G401.6 (cell line): ENCODE data around the gene C9orf50.
A peak's percentile ranks its signal among the peaks of the same experiment; 100 is the strongest.
"Not testable (repeated sequence)": the region's sequence is repeated elsewhere in the genome, so short reads cannot be mapped to it uniquely, and the experiment has no call there.

ENCODE experiments used
- FAIRE-seq: peaks from 2 replicates; lab custom pipeline; 2012; peaks lifted over from hg19 to GRCh38; lab: Jason Lieb, UNC

The C9orf50 gene

GRCh38 chr9:129648092-129648763 is 27.3 kb upstream of the C9orf50 start:
- FAIRE-seq = no peak

GRCh38 chr9:129647635-129648034 is 26.7 kb upstream of the C9orf50 start:
- no peak for FAIRE-seq

DNA sequence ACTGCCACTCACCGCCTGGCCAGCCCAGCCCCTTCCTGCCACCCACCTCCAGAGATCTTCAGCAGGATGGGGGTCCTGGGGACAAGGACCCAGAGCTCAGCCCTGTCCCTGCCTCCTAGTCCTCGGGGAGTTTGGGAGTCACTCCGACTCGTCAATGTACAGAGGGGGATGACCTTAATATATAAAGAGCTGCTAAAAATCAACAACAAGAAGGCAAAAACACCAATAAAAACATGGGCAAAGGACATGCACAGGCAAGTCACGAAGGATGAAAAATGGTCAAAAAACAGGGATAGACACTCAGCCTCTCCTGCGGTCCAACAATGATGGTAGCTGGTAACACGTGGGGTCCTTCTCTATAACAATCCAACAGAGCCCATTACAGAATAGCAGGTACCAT is 25.8 kb upstream of the C9orf50 start:
- FAIRE-seq = no peak

GRCh38 chr9:129646252-129646651 is 25.4 kb upstream of the C9orf50 start:
- no peak for FAIRE-seq

- no peak for FAIRE-seq
These were observed 24.0 kb upstream of the C9orf50 start for GRCh38 chr9:129644902-129645301.

DNA sequence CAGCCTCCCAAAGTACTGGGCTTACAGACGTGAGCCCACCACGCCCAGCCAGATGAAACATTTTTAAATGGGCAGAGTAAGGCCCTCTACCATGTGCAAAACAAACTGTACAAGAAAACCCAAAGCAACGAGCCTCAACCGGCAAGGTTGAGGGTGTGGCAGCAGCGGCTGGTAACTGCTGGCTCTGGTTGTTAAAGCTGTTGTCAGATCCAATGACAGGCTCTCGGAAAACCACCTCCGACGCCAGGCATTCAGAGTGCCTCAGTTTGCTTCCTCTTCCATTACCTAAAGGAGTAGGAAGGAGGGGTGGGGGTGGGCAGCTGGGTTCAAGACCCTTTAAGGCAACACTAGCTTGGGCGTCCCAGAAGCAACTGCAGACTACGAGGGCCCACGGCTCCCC is 23.5 kb upstream of the C9orf50 start:
- FAIRE-seq = no peak

GRCh38 chr9:129643706-129644105 is 22.8 kb upstream of the C9orf50 start:
- FAIRE-seq = no peak

GRCh38 chr9:129641750-129642585 is 21.1 kb upstream of the C9orf50 start, which contains the start of gene ASB6:
Gene ASB6 (minus strand): TSS chr9:129642151. CDS start chr9:129641999, 152 bp downstream.
- FAIRE-seq = peak; percentile 96

DNA sequence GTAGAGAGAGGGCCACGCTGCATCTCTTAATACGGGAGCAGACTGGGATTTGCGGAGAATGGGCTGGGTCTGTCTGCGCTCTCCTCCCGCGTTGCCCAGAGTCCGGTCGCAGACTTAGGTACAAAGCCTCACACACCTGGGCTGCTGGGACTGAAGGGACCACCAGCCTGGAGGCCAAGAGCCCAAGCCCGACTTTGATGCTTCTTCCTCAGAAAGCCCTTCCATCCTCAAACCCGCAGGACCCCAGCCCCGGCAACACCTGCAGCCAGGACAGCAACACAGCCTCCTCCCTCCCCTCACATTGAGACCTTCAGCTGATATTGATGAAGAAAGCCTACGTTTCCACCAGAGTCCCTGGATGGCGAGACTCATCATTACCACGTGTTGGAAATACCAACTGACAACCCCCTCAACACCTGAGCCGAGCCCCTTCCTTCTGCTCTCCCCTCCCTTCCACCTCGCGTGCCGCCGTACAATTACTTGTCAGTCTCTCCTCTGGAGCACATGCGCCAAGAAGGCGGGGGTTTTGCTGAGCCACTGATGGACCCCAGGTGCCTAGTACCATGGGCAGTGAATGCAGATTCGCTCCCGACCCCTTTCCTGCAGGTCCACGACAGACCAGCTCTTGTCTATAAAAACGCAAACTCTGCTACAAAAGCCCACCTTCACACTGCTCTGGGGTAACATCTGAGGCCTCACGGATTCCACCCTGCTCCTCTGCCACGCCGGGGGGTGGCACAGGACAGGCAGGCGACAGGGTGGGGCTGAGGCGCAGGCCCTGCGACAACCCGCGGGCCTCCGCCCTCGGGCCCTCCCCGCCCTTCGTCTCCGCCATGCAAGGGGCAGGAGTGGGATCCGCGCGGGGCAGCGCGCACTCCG is 20.2 kb upstream of the C9orf50 start:
- FAIRE-seq = no peak

GRCh38 chr9:129640086-129640870 is 19.4 kb upstream of the C9orf50 start:
- peak; percentile 66 for FAIRE-seq

DNA sequence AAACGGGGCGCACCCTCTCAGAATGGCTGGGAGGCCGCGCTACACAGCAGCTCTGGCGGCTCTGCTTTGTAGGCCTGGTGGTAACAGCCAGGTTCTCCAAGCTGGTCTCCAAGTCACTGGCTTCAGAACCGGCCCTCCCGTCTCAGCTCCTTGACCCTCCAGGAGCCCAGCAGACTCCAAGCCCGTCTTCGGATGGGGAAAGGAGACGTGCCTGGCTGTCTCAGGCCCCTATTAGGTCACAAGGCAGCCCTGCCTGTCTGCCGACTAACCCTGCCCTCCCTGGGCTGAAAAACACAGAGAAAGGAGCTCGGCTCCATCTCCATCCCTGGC is 18.8 kb upstream of the C9orf50 start:
- FAIRE-seq = no peak

GRCh38 chr9:129639034-129639630 is 18.2 kb upstream of the C9orf50 start:
- FAIRE-seq = no peak

GRCh38 chr9:129637673-129638439 is 17.0 kb upstream of the C9orf50 start:
- FAIRE-seq = no peak

DNA sequence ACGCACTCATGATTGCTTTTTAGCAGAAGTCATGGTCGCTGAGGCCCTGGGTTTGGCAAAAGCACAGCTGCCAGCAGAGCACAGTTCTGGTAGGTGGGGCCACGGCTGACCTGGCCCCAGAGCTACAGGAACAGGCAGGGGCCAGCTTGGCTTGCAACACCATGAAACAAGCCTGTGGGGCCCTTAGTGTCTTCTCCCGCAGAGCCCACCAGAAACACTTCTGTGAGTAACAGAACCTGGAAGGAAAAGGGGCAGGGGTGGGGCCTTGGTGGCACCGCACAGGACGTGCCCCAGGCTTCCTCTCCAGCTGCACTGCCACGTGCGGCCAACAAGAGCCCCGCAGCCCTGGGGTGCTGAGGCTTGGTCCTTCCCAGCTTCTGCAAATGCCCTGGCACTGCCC is 16.2 kb upstream of the C9orf50 start:
- no peak for FAIRE-seq

- FAIRE-seq = not testable (repeated sequence)
These were observed 15.4 kb upstream of the C9orf50 start for GRCh38 chr9:129636343-129636742.

- no peak for FAIRE-seq
These were observed 14.5 kb upstream of the C9orf50 start for GRCh38 chr9:129635099-129636065.

GRCh38 chr9:129633848-129634247 is 12.9 kb upstream of the C9orf50 start:
- FAIRE-seq = no peak

GRCh38 chr9:129633207-129633606 is 12.3 kb upstream of the C9orf50 start:
- no peak for FAIRE-seq

- FAIRE-seq = no peak
These were observed 11.6 kb upstream of the C9orf50 start for GRCh38 chr9:129632460-129632859.
